HG02642 (cell line): ENCODE measurements around the gene GNS.
"Not testable (repeated sequence)": the region's sequence is repeated elsewhere in the genome, so short reads cannot be mapped to it uniquely, and the experiment has no call there.

Experiments used
- ATAC-seq: cut with Tn5 transposase; IDR thresholded peaks from one replicate; pipeline ENCODE4 v1.9.1; 2021; ENCODE audit warnings: mild to moderate bottlenecking; ENCODE audit not compliant: unreplicated experiment, poor library complexity

Gene GNS

DNA sequence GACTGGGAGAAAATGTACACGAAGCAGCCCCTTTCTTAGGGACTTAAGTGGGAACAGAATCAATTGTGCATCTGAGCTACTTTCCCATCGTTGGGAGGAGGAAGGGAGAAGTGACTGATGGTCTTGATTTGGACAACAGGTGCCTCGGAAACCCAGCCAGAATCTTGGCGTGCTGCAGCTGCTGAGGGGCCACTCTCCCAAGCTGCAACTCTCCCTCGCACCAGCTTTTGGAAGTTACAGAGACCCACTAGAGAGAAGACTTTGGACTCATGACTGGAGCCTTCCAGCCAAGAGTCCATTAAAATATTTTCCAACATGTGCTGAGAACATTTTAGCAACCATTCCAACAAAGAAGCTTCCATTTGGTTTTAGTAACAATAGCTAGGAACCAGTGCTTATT is 52.3 kb downstream of the GNS start:
- ATAC-seq = no peak

- ATAC-seq = no peak
Observed at GRCh38 chr12:64706306-64706705, 52.9 kb downstream of the GNS start.

GRCh38 chr12:64701283-64701682 is 57.9 kb downstream of the GNS start:
- ATAC-seq = no peak

- no peak for ATAC-seq
Observed at GRCh38 chr12:64700532-64700931, 58.7 kb downstream of the GNS start.

DNA sequence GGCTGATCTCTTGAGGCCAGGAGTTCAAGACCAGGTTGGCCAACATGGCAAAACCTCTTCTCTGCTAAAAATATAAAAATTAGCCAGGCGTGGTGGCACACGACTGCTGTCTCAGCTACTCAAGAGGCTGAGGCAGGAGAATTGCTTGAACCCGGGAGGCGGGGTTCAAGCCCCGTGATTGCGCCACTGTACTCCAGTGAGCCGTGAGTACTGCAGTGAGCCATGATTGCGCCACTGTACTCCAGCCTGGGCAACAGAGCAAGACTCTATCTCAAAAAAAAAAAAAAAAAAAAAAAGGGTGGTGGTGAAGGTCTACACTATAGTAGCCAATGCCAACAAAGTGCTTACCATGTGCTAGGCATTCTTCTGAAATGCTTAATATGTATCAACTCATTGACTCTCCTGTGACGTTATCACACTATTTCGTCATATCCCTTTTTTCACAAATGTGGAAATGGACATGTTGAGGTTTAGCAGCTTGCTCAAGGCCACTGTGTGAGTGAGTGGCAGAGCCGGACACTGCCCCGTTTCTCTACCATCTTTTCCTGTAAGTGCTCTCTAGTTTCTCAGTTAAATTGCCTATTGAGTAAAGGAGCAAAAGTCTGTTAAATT is 59.6 kb downstream of the GNS start:
- ATAC-seq = no peak

- no peak for ATAC-seq
Observed at GRCh38 chr12:64696080-64696741, 63.0 kb downstream of the GNS start.

- no peak for ATAC-seq
Observed at GRCh38 chr12:64695550-64695949, 63.7 kb downstream of the GNS start.

DNA sequence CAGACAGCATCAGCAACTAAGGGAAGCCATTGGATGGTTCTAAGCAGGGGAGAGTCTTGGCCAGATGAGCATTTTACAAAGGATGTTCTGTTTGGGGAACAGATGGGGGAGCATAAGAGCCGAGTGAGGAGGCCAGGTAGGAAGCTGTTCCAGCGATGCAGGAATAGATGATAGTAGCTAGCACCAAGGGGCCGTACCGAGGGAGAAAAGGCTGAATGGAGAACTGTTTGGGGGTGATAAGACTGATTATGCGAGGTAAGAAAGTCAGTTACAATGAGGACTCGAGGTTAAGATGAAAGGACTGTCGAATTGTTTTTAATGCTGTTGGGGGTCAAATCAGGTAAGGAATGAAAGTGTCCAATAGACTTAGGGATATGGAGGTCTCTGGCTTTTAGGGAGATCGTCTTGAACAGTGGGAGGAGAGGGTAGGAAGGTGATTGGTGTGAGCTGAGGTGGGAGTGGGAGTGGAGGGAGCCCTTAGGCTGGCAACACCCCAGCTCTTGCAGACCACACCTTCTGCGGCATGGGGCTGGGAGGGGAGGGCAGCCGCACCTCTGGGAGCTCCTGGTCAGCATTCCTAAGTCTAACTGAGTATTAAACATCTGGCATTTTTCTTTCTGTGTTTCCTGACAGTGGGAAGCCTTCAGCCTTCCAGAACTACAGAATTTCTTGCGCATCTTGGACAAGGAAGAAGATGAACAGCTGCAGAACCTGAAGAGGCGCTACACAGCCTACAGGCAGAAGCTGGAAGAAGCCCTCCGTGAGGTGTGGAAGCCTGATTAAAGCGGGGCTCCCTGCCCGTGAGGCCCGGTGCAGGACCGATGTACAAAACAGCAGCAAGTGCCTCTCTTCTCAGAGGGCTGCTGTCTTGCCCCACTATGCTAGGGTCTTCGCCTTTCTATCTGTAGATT is 64.8 kb downstream of the GNS start:
- ATAC-seq = no peak

- no peak for ATAC-seq
Observed at GRCh38 chr12:64691795-64692583, 67.2 kb downstream of the GNS start.

- no peak for ATAC-seq
Observed at GRCh38 chr12:64691227-64691794, 67.9 kb downstream of the GNS start.

DNA sequence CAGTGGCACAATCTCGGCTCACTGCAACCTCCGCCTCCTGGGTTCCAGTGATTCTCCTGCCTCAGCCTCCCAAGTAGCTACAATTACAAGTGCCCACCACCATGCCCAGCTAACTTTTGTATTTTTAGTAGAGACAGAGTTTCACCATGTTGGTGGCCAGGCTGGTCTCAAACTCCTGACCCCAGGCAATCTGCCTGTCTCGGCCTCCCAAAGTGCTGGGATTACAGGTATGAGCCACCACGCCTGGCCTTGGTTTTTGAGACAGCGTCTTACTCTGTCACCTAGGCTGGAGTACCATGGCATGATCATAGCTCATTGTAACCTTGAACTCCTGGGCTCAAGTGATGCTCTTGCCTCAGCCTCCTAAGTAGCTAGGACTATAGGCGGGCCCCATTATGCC is 69.0 kb downstream of the GNS start:
- not testable (repeated sequence) for ATAC-seq

GRCh38 chr12:64688715-64689114 is 70.5 kb downstream of the GNS start:
- ATAC-seq = no peak

- no peak for ATAC-seq
Observed at GRCh38 chr12:64688219-64688618, 71.0 kb downstream of the GNS start.

GRCh38 chr12:64687816-64688215 is 71.4 kb downstream of the GNS start:
- no peak for ATAC-seq

GRCh38 chr12:64685605-64686004 is 73.6 kb downstream of the GNS start:
- ATAC-seq = no peak

DNA sequence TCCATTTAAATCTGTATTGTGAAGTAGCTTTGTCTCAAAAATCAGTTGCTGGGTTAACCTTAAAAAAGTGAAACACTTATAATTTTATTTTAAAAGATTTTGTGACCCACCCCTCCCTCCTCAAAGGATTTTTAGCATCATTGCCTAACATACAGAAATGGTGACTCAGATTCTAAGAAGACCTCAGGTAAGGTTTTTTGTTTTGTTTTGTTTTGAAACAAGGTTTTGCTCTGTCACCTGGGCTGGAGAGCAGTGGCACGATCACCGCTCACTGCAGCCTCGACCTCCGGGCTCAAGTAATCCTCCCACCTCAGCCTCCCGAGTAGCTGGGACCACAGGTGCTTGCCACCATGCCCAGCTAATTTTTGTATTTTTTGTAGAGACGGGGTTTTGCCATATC is 74.2 kb downstream of the GNS start:
- no peak for ATAC-seq

- no peak for ATAC-seq
Observed at GRCh38 chr12:64683816-64684543, 75.2 kb downstream of the GNS start.

DNA sequence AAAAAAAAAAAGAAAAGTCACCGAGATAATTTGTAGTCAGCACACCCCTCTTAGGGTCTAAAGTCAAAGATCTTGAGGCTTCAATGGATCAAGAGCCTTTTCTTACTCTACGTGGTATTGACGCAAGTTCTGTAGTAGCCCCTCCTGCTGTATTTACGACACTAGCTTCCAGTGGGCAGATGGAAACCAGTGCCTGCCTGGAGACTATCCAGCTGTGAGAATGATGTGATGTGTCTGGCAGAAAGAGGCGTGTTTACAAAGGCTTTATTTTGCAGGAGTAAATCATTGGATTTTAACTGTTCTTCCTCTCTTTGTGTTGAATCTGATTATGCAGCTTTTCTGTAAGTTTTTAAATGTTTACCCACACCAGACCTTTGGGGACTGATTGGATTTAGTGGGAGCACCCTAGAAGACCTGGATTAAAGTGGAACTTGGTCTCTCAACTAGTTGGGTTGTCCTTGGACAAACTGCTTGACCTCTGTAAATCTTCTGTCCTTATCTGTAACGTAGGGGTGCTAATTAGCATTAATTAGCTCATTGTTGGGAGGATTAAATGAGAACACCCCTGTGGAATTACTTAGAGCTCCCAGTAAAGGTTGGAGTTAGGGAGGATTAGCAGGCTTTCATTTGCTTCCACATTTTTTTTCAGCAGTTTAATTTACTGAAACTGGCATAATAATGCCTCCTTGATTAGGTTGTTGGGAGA is 76.5 kb downstream of the GNS start:
- no peak for ATAC-seq
